ENCODE measurements around the gene TRIO.

TRIO gene

DNA sequence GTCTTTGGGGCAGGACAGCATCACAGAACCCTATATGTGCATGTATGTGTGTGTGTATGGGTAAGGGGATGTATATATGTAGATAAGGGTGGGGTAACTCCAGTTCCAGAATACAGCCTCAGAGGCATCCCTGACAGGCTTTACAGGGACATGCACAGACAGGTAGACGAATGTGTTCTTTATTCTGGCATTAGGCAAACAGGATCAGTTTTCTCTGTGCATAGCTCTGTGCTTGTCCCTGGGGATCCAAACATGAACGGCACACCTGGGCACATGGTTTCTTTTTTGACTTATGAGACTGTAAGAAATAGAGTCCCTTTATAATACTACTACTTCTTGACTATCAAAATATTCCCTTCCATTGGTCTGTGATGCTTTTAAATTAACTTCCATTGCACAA lies 120.6 kb downstream of the TRIO start:
- DNase-seq (ENCODE audit: low spot score) (no peak), FAIRE-seq (no peak)

DNA sequence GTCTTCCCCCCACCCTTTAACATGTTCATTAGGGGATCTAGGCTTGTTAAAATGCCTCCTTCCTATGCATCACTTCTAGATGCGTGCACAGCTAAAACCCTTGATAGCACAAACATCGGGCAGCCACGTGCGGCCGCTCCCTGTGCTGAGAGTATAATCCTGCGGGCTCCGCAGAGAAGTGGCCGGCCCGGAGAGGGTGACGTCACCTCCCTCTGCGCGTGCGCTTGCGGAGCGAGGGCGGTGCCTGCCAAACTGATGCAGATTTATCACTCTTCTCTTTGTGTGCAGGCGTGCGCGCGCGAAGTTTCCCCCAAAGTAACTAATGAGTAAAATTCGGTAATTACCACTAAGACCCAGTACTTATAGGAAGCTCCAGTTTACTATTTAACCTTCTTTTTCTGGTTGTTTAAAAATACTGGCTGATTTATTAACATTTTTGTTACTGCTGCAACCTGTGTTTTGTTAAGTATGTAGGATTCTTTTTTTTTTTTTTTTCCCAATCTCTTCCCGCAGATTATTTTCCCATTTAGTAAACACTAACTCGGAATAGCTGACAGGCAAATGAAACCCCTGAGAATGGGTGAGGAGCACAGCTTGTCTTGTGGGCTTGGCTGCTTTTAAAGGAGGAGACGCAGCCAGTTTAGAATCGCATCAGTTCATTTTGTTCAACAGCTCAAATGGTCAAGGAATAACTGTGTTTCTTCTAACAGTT lies 121.6 kb downstream of the TRIO start:
- peak; percentile 83 for FAIRE-seq
- DNase-seq (ENCODE audit: low spot score) = peak; percentile 97

- DNase-seq (ENCODE audit: low spot score) = peak; percentile 83
- no peak for FAIRE-seq
Measured at GRCh38 chr5:14265570-14265969, 122.4 kb downstream of the TRIO start.

GRCh38 chr5:14266171-14266570 lies 123.0 kb downstream of the TRIO start:
- no peak for FAIRE-seq
- no peak for DNase-seq (ENCODE audit: low spot score)

GRCh38 chr5:14266686-14267085 lies 123.5 kb downstream of the TRIO start:
- DNase-seq (ENCODE audit: low spot score) = no peak
- FAIRE-seq = no peak

DNA sequence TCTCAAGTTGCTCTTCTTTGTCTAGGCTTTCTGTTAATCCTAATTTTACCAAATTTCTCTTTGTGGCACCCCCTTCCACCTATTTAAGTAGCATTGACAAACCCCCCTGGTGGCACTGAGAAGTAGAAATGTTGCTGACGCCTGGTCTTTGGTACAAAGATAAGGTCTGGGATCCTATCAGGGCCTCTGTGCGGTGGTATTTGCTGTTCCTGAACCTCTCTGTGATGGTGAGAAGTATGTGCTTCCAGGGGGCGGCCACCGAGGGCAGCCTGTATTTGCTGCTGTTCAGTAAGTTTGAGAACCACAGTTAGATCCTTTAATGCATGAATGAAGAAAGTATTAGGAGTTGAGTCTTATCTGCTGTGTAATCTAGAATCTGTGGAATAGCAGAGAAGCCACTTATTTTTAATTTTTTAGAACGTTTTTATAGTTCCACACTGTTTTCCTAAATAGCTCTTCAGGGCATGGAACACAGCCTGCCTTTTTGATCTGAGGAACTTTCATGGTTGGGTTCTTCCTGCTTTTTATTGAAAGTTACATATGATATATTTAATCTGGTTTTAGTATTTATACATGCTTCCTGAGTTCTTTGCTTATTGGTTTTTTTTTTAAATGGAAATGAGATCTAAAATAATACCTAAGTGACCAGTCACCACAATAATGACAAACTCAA lies 124.2 kb downstream of the TRIO start:
- no peak for FAIRE-seq

DNA sequence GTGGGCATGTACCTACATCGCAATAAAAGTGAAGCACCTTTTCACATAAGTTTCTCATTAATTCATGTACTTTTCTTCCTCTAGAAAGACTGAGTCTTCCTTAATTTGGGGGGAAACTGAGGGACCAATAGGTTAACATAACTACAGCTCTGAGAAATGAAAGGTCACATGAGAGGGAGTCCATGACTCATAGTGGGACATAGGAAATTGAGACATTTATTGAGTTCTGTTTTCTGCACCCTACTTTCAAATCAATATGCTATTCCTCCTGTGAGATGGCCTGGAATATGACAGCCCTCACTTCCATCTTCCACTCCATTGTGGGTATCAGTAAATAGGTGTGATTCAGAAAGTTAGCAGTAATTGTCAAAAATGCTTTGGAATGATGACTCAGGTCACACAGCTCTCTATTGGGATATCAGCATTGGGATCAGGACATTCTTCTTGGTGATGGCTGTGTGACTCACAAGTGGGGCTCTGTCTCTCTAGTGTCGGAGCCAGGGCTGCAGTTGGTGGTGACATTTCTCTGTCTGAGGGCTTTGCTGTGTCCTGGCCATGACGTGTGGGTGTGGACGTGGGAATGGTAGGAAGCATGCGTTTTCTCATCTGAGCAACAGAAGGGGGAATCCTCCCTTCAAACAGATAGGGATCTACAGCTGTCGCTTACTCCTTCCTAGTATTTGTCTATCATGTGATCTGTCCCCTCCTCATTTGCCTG lies 125.0 kb downstream of the TRIO start:
- peak; percentile 86 for FAIRE-seq
- peak; percentile 78 for DNase-seq (ENCODE audit: low spot score)

More for the DNA sequence above, 124.2 kb downstream of the TRIO start:
- no peak for DNase-seq (ENCODE audit: low spot score)

DNA sequence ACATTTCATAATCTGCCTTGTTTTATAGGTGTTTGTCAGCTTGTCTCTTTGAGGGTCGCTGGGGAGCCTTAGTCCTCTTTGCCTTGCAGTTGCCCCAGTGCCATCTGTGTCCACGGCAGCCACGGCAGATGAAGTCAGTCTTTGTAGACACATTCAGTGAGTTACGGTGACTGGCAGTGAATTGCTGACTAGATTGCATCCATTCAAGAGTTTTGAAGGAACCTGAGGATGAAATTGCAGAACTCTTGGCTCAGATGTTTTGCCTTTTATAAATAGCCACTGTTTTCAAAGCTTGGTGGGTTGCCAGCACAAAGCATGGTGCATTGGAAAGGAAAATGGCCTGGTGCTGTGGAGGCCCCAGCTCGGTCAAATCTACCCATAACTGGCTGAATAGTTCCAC lies 125.6 kb downstream of the TRIO start:
- FAIRE-seq = no peak
- DNase-seq (ENCODE audit: low spot score) = no peak

- DNase-seq (ENCODE audit: low spot score) (no peak), FAIRE-seq (no peak)
Measured at GRCh38 chr5:14269395-14269794, 126.3 kb downstream of the TRIO start.

DNA sequence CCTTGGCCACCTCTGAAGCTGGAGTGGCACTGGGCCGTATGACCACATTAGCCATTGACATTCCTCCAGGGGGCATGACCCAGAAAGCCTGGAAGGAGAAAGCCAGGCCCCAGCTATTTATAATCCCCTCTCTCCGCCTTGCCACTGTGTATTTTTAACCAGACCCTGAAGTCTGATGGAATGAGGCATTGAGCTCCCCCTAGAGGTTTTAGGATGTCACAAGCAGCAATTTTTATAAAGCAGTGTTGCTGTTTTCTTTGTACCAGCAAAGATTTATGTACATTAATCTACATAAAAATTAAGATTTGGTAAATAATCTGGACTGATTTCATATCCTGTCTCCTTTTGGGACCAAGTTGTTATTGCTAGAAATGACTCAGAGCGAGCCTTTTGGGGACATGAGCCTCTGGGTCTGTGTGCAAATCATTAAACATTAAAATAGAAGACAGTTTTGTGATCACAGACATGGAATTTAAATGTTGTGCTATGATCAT lies 127.1 kb downstream of the TRIO start:
- DNase-seq (ENCODE audit: low spot score) (peak; percentile 80), FAIRE-seq (no peak)

GRCh38 chr5:14272548-14273205 lies 129.5 kb downstream of the TRIO start:
- FAIRE-seq (no peak), DNase-seq (ENCODE audit: low spot score) (no peak)

- FAIRE-seq (no peak), DNase-seq (ENCODE audit: low spot score) (no peak)
Measured at GRCh38 chr5:14273207-14273767, 130.1 kb downstream of the TRIO start.

DNA sequence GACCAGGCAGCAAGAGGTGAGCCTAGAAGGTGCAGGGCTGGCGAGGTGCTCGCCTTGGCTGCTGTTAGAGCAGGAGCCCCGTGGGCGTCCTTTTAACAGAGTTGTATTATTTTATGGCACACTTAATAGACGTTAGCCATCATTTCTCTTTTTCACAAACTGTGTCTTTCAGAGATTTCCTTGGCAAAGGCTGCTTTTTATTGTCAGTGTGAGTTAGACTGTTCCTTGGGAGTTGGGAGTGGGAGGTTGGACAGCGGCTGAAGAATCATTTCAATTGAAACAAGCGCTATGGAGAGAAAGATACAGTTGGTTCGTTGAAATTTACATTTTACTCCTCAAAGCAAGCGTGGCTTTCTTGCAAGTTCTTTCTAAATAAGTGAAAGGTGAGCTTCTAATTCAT lies 133.2 kb downstream of the TRIO start:
- FAIRE-seq = no peak
- DNase-seq (ENCODE audit: low spot score) = no peak

- FAIRE-seq (no peak), DNase-seq (ENCODE audit: low spot score) (no peak)
Measured at GRCh38 chr5:14277385-14278320, 134.5 kb downstream of the TRIO start.

- FAIRE-seq (no peak), DNase-seq (ENCODE audit: low spot score) (no peak)
Measured at GRCh38 chr5:14280294-14280854, 137.2 kb downstream of the TRIO start.

- no peak for DNase-seq (ENCODE audit: low spot score)
- no peak for FAIRE-seq
Measured at GRCh38 chr5:14281746-14282181, 138.6 kb downstream of the TRIO start.

GRCh38 chr5:14283139-14283538 lies 140.0 kb downstream of the TRIO start:
- DNase-seq (ENCODE audit: low spot score) (no peak), FAIRE-seq (no peak)

DNA sequence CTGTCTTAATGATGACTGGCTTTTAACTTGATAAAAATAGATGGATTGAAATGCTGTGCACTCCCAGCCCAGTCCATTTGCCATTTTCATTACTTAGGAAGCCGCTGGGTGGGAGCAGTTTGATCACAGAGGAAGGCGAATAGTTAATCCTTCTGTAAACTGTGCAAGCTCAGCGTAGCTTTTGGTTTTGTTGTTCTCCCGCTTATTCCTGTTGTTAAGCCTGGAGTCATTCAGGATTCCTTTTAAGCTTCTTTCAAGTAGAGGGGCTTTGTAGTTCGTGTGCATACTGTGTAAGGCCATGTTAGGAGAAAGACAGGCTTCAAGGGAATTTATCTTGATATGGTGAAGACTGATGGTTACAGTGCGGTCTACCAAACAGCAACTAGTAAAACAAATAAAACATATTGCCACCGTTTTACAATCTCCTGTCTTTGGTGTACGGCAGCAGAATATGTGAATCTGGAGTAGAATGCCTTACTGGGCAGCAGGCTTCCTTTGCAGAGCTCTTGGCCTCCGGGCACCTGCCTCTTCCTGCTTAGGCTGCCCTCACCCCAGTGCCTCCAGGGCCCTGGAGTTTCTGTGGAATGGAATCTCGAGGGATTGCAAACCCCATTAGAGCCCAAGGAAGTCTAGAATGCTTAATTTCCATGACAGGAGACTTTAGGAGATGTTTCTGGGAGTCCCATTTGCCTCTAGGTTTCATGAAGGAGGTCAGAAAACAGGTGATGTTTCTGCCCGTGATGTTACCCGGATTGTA lies 141.4 kb downstream of the TRIO start:
- DNase-seq (ENCODE audit: low spot score) = no peak
- FAIRE-seq = no peak

- FAIRE-seq (no peak), DNase-seq (ENCODE audit: low spot score) (no peak)
Measured at GRCh38 chr5:14286007-14286406, 142.9 kb downstream of the TRIO start.
